Activated naive CD4-positive, alpha-beta T cell treated with anti-CD3 and anti-CD28 coated beads for 36 hours (primary cell): ENCODE results near the gene OR2A1. TPM values are rescaled to one million over a fixed set of nuclear protein-coding genes. Genes with fewer than 3 reads are reported as not detected.
"Not testable (repeated sequence)": the region's sequence is repeated elsewhere in the genome, so short reads cannot be mapped to it uniquely, and the experiment has no call there.

Experiments used
- CTCF ChIA-PET: fragments of 350-600 bp; sonication (Branson Sonifier 250); formaldehyde crosslinking; loops from one replicate; lab custom pipeline; 2021; ENCODE audit warnings: antibody characterized with exemption; lab: Charles Lee
- DNase-seq: peaks from one replicate; pipeline ENCODE4 v3.0.0-alpha.2; 2020
- H3K27ac Mint-ChIP-seq: one replicate; pipeline ENCODE4 v1.8.0; 2021; ENCODE audit warnings: mild to moderate bottlenecking, mixed read lengths
- H3K27me3 Mint-ChIP-seq: one replicate; pipeline ENCODE4 v1.8.0; 2021; ENCODE audit warnings: low read depth, mixed read lengths
- H3K36me3 Mint-ChIP-seq: one replicate; pipeline ENCODE4 v1.8.0; 2021; ENCODE audit warnings: low read depth, mixed read lengths
- H3K4me1 Mint-ChIP-seq: one replicate; pipeline ENCODE4 v1.8.0; 2021; ENCODE audit warnings: low read depth, mixed read lengths
- H3K4me3 Mint-ChIP-seq: one replicate; pipeline ENCODE4 v1.8.0; 2021; ENCODE audit warnings: mild to moderate bottlenecking, moderate library complexity, mixed read lengths
- H3K9me3 Mint-ChIP-seq: one replicate; pipeline ENCODE4 v1.8.0; 2021; ENCODE audit warnings: mixed read lengths
- intact Hi-C: fragments of 100-400 bp; cut with micrococcal nuclease; formaldehyde crosslinking; loops from one replicate; pipeline ENCODE4 v1.15.1; 2023
- total RNA-seq, 2 experiments: library from RNA; stranded (reverse); gene quantifications; one replicate each; pipeline ENCODE4 v1.2.3, GENCODE V29; 2021

Gene OR2A1
- total RNA-seq, 2 experiments from 2014 or later = not detected

DNA sequence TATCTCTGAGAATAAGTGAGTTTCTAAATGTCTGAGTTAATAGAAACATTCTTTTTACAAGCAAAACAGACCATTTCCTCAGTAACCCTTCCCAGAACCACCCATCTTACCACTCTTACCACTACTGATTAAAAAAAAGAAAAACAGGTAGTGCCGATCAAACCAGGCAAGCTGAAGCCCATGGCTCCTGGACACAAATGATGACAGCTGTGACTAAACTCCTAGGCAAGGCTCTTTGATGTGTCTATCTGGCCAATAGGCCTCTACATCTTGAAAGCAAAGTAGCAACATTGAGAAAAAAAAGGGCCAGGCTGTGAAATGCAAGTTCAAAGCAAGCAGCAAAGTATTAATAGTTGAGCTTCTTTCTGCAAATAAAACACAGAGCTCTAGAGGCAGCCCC lies 36.4 kb downstream of the OR2A1 start:
- H3K27me3 Mint-ChIP-seq, H3K27ac Mint-ChIP-seq, DNase-seq, H3K4me1 Mint-ChIP-seq, intact Hi-C loops, CTCF ChIA-PET, H3K36me3 Mint-ChIP-seq, H3K4me3 Mint-ChIP-seq, H3K9me3 Mint-ChIP-seq: not testable (repeated sequence)

DNA sequence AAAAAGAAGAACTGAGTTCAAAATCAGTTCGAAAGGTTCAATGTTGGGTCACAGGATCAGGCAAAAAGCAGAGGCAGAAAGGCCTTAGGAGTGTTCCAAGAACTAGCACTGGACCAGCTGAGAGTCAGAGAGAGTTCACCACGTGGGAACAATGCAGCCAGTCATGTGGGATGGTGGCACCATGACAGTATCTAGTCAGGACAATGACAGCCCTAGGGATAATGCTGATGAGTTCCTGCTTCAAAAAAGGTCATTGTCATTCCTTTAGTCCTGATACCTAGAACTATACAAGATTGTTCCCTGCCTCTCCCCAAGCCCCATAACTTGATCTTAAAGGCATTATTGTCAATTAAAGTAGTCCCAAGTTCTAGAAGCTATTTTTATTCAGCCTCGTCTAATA lies 39.4 kb downstream of the OR2A1 start:
- intact Hi-C loops, H3K4me3 Mint-ChIP-seq, CTCF ChIA-PET, H3K27ac Mint-ChIP-seq, DNase-seq, H3K9me3 Mint-ChIP-seq, H3K4me1 Mint-ChIP-seq, H3K27me3 Mint-ChIP-seq, H3K36me3 Mint-ChIP-seq: not testable (repeated sequence)

DNA sequence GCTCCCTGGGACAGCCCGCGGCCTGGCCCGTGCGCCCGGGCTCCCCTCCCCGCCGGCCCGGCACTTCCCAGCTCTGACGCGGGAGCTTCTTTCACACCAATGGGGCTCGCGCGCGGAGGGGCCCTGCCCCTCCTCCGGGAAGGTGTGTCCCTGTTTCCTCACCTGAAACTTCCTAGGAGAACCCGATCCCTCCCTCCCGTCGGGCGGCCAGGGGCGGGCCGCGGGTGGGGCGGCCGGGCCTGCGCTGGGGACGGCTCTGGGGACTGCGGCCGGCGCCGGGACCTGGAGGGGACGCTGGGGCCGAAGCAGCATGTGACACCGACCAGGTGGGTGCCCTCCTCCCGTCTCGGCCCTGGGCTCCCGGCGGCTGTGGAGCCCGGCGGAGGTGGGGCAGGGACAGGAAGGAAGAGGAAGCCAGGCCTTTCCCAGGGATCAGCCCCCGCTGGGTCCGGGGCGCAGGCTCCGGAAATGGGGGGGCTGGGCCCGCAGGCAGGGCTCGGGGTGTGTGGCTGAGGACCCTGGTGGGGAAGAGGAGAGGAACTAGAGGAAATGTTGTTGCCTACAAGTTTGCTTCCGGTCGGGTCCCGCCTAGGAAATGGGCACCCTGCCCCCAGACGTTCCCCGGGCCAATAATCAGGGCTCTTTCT lies 43.1 kb downstream of the OR2A1 start, which contains the start of gene ARHGEF5:
Gene ARHGEF5, plus strand, starts transcription at position 227 of the 647 bp plus-strand sequence. CDS start 7,268 bp downstream, outside the sequence.
- H3K9me3 Mint-ChIP-seq, H3K4me1 Mint-ChIP-seq, intact Hi-C loops, H3K27me3 Mint-ChIP-seq, DNase-seq, CTCF ChIA-PET, H3K36me3 Mint-ChIP-seq: not testable (repeated sequence)
- Mint-ChIP-seq H3K27ac (peak within 1 kb of the TSS; percentile 85), H3K4me3 (peak within 1 kb of the TSS; percentile 84)

DNA sequence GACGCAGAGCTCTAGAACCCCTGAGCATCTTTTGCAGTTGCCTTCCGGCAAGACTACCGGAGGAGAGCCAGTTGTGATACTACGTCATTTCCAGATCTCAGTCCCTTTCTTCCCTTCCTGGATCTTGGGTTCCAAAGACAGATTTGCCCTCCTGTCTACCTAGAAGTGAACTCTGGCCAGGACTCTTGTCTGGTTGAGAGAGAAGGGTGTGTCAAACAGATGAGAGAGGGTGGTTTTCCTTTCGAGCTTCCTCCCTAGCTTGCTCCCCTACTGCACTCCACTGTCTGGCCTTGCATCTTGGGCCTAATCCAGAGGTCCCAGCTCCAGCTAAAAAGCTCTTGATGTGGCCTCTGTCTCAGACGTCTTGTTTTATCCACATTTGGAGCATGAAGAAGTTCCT lies 44.0 kb downstream of the OR2A1 start:
- DNase-seq, H3K4me1 Mint-ChIP-seq, H3K36me3 Mint-ChIP-seq, CTCF ChIA-PET, intact Hi-C loops, H3K4me3 Mint-ChIP-seq, H3K27ac Mint-ChIP-seq, H3K9me3 Mint-ChIP-seq, H3K27me3 Mint-ChIP-seq: not testable (repeated sequence)

DNA sequence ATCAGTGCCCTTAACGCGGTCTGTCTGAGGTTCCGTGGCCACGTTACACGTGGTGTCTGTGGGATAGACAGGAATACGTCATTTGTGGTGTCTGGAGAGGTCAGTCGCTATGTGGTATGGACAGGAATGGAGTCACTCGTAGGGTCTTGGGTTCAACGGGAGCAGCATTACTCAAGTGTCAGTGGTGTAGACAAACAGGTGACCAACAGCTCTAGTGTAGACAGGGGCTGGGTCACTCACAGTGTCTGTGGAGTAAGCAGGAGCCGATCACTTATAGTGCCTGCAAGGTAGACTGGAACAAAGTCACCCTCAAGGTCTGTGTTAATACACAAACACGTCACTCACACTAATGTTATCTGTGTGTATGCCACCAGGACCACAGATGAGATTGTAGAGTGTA lies 44.6 kb downstream of the OR2A1 start:
- H3K4me1 Mint-ChIP-seq, CTCF ChIA-PET, H3K27ac Mint-ChIP-seq, H3K36me3 Mint-ChIP-seq, H3K27me3 Mint-ChIP-seq, H3K9me3 Mint-ChIP-seq, intact Hi-C loops, DNase-seq, H3K4me3 Mint-ChIP-seq: not testable (repeated sequence)

DNA sequence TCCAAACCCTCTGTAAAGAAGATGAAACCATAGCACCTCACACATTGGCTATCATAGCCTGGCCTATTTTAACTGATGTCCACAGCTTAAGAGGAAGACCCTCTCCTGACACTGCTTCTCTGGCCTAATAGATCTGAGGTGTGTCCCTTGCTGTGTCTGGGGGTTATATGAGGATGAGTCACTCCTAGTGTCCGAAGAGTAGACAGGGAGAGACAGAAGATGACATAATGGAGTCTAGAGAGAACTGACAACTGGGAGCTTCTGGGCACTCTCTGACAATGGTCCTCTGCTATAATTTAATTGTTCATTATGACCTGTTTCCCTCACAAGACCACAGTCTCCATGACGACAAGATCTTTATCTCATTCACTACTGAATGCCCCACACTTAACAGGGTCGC lies 49.8 kb downstream of the OR2A1 start:
- H3K9me3 Mint-ChIP-seq, DNase-seq, H3K4me1 Mint-ChIP-seq, H3K4me3 Mint-ChIP-seq, CTCF ChIA-PET, H3K27me3 Mint-ChIP-seq, H3K36me3 Mint-ChIP-seq, H3K27ac Mint-ChIP-seq, intact Hi-C loops: not testable (repeated sequence)

DNA sequence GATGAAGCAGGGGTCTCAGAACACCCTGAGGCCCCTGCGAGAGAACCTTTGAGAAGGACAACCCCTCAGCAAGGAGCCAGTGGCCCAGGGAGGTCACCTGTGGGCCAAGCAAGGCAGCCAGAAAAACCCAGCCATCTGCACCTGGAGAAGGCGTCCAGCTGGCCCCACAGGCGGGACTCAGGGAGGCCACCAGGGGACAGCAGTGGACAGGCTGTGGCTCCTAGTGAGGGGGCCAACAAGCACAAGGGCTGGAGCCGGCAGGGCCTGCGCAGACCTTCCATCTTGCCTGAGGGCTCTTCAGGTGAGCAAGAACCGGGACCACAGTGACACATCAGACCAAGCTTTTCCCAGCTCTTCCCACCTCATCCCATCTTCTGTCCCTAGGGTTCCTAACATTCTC lies 53.3 kb downstream of the OR2A1 start:
- H3K27ac Mint-ChIP-seq, H3K4me3 Mint-ChIP-seq, CTCF ChIA-PET, H3K9me3 Mint-ChIP-seq, H3K27me3 Mint-ChIP-seq, H3K36me3 Mint-ChIP-seq, H3K4me1 Mint-ChIP-seq, intact Hi-C loops, DNase-seq: not testable (repeated sequence)

DNA sequence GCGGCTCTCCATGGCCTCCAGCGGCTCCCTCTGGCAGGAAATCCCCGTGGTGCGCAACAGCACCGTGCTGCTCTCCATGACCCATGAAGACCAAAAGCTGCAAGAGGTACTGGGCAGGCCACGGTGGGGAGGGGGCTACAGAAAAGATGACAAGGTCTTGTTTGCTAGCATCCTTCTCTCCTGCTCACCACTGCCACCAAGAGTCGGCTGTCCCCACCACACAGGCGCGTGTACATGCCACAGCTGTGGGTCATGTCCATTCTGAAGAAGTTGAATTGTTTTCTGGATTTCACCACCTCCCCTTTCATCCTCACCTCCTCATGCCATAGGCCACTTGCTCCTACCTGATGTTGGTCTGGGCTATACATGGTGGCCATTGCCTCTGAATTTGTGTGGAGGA lies 55.0 kb downstream of the OR2A1 start:
- H3K9me3 Mint-ChIP-seq, H3K27ac Mint-ChIP-seq, CTCF ChIA-PET, H3K27me3 Mint-ChIP-seq, H3K36me3 Mint-ChIP-seq, H3K4me1 Mint-ChIP-seq, DNase-seq, H3K4me3 Mint-ChIP-seq, intact Hi-C loops: not testable (repeated sequence)

DNA sequence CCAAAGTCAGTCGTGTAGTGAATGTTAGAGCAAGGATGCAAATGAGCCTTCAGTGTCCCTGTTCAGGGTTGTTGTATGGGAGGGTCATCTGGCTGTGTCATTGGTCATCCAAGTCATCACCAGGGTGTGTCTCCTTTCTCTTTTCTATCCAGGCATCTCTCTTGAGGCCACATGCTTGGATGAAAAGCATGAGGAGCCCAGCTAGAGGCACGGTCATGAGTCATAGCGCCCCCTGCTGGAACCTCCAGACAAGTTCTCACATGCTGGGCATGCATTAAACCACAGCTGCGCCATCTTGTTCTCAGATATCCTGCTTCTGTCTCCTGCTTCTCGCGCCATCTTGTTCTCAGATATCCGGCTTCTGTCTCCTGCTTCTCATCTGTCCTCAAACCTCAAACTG lies 57.0 kb downstream of the OR2A1 start:
- H3K4me1 Mint-ChIP-seq = not testable (repeated sequence)

More for the DNA sequence above, 57.0 kb downstream of the OR2A1 start:
- intact Hi-C loops, CTCF ChIA-PET, H3K4me3 Mint-ChIP-seq, H3K27me3 Mint-ChIP-seq, H3K36me3 Mint-ChIP-seq, DNase-seq, H3K27ac Mint-ChIP-seq, H3K9me3 Mint-ChIP-seq: not testable (repeated sequence)

Other genes with a start within 250 kb of the OR2A1 start
- not detected for gene OR2A25, start 242.6 kb upstream of the OR2A1 start, total RNA-seq
- not detected for gene OR2A12, start 226.1 kb upstream of the OR2A1 start, total RNA-seq
- gene OR2A2, start 202.8 kb upstream of the OR2A1 start, total RNA-seq = not detected
- not detected for gene OR2A14, start 189.2 kb upstream of the OR2A1 start, total RNA-seq
- 1 to 10 TPM; 1.5 to 2.2 TPM for gene CTAGE4, start 129.0 kb upstream of the OR2A1 start, total RNA-seq
- 1 to 10 TPM; 6.5 to 7.6 TPM for gene ARHGEF35, start 116.6 kb upstream of the OR2A1 start, total RNA-seq
- not detected for gene OR2A42, start 72.8 kb upstream of the OR2A1 start, total RNA-seq
- 1 to 10 TPM; 1.2 to 1.6 TPM for gene OR2A7, start 47.6 kb upstream of the OR2A1 start, total RNA-seq
- 1 to 10 TPM; 1.3 to 1.5 TPM for gene CTAGE8, start 43.1 kb upstream of the OR2A1 start, total RNA-seq
- 10 to 100 TPM; 15.4 to 17.6 TPM for gene ARHGEF5, start 43.0 kb downstream of the OR2A1 start, total RNA-seq
- not detected for gene NOBOX, start 91.3 kb downstream of the OR2A1 start, total RNA-seq